ENCODE measurements around the gene SORCS1. TPM values are rescaled to one million over a fixed set of nuclear protein-coding genes. Genes with fewer than 3 reads are reported as not detected.

The SORCS1 gene
- 0.99 TPM for total RNA-seq

- DNase-seq (ENCODE audit: low spot score): no peak
Measured at GRCh38 chr10:107163881-107164861, at the start of gene SORCS1. SORCS1 (minus strand) TSS chr10:107164706.

GRCh38 chr10:107214261-107214660 is 49.8 kb upstream of the SORCS1 start:
- DNase-seq (ENCODE audit: low spot score): no peak

GRCh38 chr10:107213861-107214260 is 49.4 kb upstream of the SORCS1 start:
- DNase-seq (ENCODE audit: low spot score): no peak

- no peak for DNase-seq (ENCODE audit: low spot score)
Measured at GRCh38 chr10:107206833-107207232, 42.3 kb upstream of the SORCS1 start.

- DNase-seq (ENCODE audit: low spot score): no peak
Measured at GRCh38 chr10:107169516-107169915, 5.0 kb upstream of the SORCS1 start.

GRCh38 chr10:107168738-107169137 is 4.2 kb upstream of the SORCS1 start:
- no peak for DNase-seq (ENCODE audit: low spot score)

GRCh38 chr10:107166403-107166802 is 1.9 kb upstream of the SORCS1 start:
- no peak for DNase-seq (ENCODE audit: low spot score)

- no peak for DNase-seq (ENCODE audit: low spot score)
Measured at GRCh38 chr10:107164992-107165391, 486 bp upstream of the SORCS1 start.

GRCh38 chr10:107163076-107163855 is 1.2 kb downstream of the SORCS1 start:
- no peak for DNase-seq (ENCODE audit: low spot score)

- no peak for DNase-seq (ENCODE audit: low spot score)
Measured at GRCh38 chr10:107160866-107161265, 3.6 kb downstream of the SORCS1 start.

- no peak for DNase-seq (ENCODE audit: low spot score)
Measured at GRCh38 chr10:107159871-107160270, 4.6 kb downstream of the SORCS1 start.

GRCh38 chr10:107157071-107157470 is 7.4 kb downstream of the SORCS1 start:
- DNase-seq (ENCODE audit: low spot score): no peak

- DNase-seq (ENCODE audit: low spot score): no peak
Measured at GRCh38 chr10:107152087-107152486, 12.4 kb downstream of the SORCS1 start.

- DNase-seq (ENCODE audit: low spot score): no peak
Measured at GRCh38 chr10:107148906-107149305, 15.6 kb downstream of the SORCS1 start.

- DNase-seq (ENCODE audit: low spot score): no peak
Measured at GRCh38 chr10:107144490-107144889, 20.0 kb downstream of the SORCS1 start.

GRCh38 chr10:107141524-107142061 is 22.9 kb downstream of the SORCS1 start:
- no peak for DNase-seq (ENCODE audit: low spot score)

GRCh38 chr10:107139237-107139636 is 25.3 kb downstream of the SORCS1 start:
- no peak for DNase-seq (ENCODE audit: low spot score)

GRCh38 chr10:107133656-107134055 is 30.9 kb downstream of the SORCS1 start:
- no peak for DNase-seq (ENCODE audit: low spot score)

- DNase-seq (ENCODE audit: low spot score): no peak
Measured at GRCh38 chr10:107129000-107129399, 35.5 kb downstream of the SORCS1 start.

- DNase-seq (ENCODE audit: low spot score): no peak
Measured at GRCh38 chr10:107126512-107127065, 37.9 kb downstream of the SORCS1 start.

- no peak for DNase-seq (ENCODE audit: low spot score)
Measured at GRCh38 chr10:107122703-107123102, 41.8 kb downstream of the SORCS1 start.

- no peak for DNase-seq (ENCODE audit: low spot score)
Measured at GRCh38 chr10:107118866-107119265, 45.6 kb downstream of the SORCS1 start.
